GM18507 (cell line): ENCODE measurements around the gene ARL10.

Experiments used
- DNase-seq: peaks from one replicate; pipeline ENCODE4 v3.0.0; 2011; ENCODE audit warnings: low read depth; ENCODE audit not compliant: insufficient read length; ENCODE audit errors: extremely low spot score
- FAIRE-seq: peaks from 2 replicates; lab custom pipeline; 2011; peaks lifted over from hg19 to GRCh38; lab: Jason Lieb, UNC

Gene ARL10

DNA sequence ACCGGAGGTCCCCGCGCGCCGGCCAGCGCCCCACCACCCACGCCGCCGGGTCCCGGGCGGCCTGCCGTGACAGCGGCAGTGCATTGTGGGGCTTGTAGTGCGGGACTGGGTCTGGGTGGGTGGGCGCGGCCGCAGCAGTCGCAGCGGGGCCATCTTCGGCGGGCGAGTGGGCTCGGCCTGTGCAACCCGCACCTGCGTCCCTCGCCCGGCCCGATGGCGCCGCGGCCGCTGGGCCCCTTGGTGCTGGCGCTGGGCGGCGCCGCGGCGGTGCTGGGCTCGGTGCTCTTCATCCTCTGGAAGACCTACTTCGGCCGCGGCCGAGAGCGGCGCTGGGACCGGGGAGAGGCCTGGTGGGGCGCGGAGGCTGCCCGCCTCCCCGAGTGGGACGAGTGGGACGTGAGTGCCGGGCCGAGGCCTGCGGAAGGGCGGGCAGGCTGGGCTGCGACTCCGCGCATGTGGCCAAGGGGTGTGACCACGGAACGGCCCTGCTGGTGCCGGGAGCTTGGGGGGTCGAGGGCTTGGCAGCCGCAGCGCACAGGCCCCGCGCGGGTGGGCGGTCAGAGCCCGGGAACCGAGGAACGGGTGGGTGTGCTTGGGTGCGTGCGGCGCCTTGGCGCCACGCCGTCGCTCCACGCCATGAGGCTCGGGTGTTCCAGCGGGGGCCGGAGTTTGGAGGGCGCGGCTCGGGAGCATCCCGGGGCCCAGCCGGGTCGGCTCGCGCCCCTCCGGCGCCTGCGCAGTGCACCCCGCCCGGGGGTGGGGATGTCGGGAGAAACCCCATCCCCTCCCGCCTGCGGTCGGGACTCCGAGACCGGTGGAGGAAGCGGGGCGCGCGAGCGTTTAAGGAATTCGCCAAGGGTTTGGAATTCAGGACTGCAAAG lies at the start of gene ARL10:
ARL10 (plus strand) TSS at position 137 of the 881 bp plus-strand sequence; CDS start at position 214, 77 bp downstream.
- FAIRE-seq = no peak
- DNase-seq = no peak

DNA sequence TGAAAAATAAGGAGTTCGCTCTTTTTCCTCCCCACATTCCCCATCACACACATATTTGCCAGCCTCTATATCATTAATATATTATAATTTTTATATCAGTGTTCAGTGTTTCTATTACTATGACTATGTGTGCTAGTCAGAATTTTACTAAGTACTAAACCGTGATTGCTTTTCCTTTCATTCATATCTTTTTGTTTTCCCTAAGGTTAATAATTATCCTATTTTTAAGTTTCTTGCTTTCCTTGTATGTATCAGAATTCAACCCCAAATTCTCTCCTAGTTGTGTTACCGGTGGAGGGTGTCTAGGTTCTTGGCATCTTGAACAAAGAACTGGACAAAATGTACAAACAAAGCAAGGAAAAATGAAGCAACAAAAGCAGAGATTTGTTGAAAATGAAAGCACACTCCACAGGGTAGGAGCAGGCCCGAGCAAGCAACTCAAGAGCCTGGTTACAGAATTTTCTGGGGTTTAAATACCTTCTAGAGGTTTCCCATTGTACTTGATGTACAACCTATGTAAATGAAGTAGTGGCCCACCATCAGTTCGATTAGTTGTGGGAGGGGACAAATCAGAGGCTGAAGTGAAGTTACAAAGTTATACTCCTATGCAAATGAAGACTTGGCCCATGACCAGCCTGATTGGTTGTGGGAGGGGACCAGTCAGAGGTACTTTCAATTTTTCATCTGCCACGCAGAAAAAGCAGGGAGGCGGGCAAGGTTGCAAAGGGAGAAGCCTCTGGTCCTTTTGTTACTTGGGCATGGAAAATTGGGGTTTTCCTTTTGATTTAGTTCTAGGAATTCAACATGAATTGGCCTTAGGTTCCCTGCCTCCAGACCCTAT lies 47.5 kb upstream of the ARL10 start:
- FAIRE-seq (no peak), DNase-seq (no peak)

GRCh38 chr5:176319827-176320554 lies 45.3 kb upstream of the ARL10 start:
- DNase-seq = no peak
- FAIRE-seq = peak; percentile 31

DNA sequence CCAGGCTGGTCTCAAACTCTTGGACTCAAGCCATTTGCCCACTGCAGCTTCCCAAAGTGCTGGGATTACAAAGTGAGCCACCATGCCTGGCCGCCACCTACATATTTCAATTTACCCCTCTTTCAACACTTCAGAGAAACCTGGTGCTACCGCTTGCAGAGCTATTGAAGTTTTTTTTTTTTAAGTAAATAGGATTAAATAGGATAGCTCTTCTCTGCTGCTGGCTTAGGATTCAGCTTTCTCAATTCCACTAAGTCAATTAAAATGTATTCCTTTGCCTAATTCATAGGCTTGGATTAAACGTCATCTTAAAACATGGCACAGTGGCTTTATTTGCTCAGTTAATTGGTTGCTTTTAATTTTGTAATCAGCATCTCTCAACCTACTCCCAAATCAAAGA lies 44.7 kb upstream of the ARL10 start:
- DNase-seq (no peak), FAIRE-seq (no peak)

DNA sequence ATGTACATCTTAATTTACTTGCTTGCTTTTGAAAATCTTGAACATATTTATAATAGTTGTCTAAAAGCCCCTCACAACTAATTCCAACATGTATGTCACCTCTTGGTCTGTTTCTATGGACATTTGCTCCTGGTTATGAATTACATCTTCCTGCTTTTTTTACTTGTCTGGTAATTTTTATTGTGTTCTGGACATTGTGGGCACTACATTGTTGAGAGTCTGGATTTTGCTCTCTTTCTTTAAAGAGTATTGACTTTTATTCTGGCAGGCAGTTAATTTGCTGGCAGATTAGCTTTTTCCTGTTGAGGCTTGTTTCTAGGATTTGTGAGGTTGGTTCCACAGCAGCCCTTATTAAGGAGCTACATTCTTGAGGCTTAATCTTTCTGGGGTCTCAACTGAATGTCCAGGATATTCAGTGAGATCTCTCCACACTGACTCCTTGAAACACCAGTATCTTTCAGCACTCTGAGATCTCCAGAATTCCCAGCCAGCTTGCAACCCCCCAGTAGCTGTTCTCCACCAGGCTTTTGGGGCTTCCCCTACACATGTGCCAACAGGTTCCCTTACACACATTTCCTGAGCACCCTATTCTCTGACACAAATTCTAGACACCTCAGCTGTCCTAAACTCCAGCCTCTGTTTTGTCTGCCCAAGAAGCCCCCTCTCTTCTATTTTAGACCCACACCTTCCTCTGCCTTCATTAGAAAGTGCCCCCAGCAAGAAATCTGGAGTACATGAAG lies 31.1 kb upstream of the ARL10 start:
- no peak for DNase-seq
- no peak for FAIRE-seq

DNA sequence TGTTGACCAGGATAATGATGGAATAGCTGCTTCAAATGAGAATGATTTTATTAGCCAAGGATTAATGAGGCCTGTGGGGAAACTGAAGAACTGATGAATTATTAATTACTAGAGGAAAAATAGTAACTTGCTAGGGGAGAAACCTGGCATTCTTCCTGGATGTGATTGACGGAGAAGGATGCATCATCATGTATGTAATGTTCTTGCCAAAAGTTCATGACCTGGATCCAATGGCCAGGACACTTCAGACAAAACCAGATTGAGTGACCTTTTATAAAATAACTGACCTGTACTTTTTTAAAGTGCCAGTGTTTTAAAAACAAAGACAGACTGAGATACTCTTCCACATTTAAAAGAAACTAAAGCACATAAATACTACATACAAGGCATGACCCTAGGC lies 27.4 kb upstream of the ARL10 start:
- no peak for FAIRE-seq

DNA sequence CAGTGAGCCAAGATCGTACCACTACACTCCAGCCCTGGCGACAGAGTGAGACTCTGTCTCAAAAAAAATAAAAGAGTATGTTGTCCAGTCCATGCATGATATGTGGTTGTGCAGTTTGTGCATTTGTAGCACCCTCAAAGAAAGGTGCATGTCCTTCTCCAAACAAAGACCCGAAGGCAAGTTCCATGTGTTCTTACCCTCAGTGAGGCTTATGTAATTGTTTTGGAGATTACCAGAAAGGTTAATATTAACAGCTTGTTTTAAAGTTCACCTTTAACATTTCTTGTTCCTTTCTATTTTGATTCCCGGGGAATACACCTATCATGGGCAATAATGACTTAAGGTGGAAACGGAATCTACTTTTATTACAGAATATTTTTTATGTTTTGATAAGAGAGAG lies 26.0 kb upstream of the ARL10 start:
- DNase-seq (no peak), FAIRE-seq (no peak)

More for the DNA sequence above, 27.4 kb upstream of the ARL10 start:
- no peak for DNase-seq

GRCh38 chr5:176341325-176342157 lies 23.7 kb upstream of the ARL10 start:
- FAIRE-seq (no peak), DNase-seq (no peak)

GRCh38 chr5:176342158-176342483 lies 23.2 kb upstream of the ARL10 start:
- FAIRE-seq (no peak), DNase-seq (no peak)

- FAIRE-seq (no peak), DNase-seq (no peak)
Measured at GRCh38 chr5:176342766-176343458, 22.4 kb upstream of the ARL10 start.

- FAIRE-seq = no peak
- DNase-seq = no peak
Measured at GRCh38 chr5:176350416-176350815, 14.9 kb upstream of the ARL10 start.

GRCh38 chr5:176352116-176352878 lies 13.0 kb upstream of the ARL10 start:
- no peak for FAIRE-seq
- no peak for DNase-seq

DNA sequence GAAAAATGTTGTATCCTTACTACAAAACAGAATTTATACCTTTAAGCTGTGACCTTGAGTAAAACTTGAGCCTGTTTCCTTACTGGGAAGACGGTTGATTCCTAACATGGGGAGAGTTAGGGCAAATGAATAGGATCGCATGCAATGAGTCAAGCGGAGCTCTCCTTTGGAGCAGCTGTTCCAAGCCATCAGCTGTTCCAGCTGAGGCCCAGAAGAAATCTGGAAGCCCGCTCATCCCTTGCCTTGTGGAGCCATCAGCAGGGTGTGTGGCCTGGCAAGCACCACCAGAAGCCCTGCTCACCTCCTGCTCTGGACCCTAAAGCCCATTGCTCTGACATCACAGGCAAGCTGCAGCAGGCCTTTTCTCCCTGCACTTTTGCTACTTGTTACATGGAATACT lies 11.8 kb upstream of the ARL10 start:
- no peak for FAIRE-seq

DNA sequence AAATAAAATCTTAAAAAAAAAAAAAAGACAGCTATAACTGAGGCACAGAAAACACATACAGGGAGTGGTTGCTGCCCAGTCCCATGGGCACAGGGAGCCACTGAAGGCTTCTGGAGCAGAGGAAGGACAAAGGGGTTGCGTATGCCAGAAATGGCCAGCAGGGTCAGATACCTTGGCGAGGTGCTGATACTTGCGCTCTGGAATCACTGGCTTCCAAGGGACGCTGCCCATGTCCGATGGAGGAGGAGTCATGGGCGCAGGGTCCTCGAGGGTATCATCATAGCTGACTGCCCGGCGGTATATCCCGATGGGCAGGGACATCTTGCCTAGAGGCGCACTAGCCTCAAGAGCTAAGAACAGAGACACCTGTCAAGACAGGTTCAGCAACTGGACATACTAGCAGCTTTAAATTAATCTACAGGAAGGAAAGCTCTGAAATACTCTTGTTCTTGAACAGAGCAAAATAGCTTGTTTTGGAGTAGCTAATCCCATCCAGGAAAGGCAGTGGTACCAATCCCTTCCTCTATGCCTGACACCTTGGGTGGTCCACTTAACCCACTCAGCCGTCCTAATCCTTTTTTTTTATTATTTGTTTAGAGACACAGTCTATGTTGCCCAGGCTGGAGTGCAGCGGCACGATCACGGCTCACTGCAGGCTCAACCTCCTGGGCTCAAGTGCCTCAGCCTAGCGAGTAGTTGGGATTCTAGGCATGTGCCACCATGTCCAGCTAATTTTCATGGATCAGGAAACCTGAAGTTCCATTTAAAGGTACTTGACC lies 9.7 kb upstream of the ARL10 start:
- FAIRE-seq (no peak), DNase-seq (no peak)

More for the DNA sequence above, 11.8 kb upstream of the ARL10 start:
- no peak for DNase-seq

DNA sequence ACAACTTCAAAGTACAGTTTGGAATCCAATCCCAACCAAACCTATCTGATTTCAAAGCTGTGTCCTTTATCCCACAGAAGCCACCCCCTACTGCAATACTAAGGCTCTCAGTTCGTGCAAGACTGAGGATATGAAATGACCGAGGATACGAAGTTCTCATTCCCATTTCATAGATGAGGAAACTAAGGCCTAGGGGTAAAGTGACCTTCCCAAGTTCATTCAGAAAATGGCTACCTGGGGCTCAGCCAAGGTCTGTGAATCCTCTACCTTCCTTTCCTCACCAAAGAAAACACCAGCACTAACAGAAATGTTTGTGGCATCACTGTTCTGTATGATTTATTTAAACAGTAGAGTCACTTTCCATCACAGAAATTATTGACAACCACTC lies 9.1 kb upstream of the ARL10 start:
- FAIRE-seq (no peak), DNase-seq (no peak)

GRCh38 chr5:176359658-176360057 lies 5.6 kb upstream of the ARL10 start:
- FAIRE-seq (no peak), DNase-seq (no peak)
